MM.1S (cell line): Measurements from ENCODE around the gene NIT2.
A peak's percentile ranks its signal among the peaks of the same experiment; 100 is the strongest.
"Not testable (repeated sequence)": the region's sequence is repeated elsewhere in the genome, so short reads cannot be mapped to it uniquely, and the experiment has no call there.

ENCODE experiments used
- DNase-seq: peaks from one replicate; pipeline ENCODE4 v3.0.0-alpha.2; 2015
- H2AFZ ChIP-seq: fragments of 300-600 bp; sonication (generic); 2 replicates; pipeline ENCODE4 v1.6.0; 2016; ENCODE audit warnings: antibody characterized with exemption, low read length
- H3F3A ChIP-seq: fragments of 300-600 bp; sonication (generic); 2 replicates; pipeline ENCODE4 v1.6.1; 2016; ENCODE audit warnings: mild to moderate bottlenecking, antibody characterized with exemption, low read length, moderate library complexity, mixed read lengths; ENCODE audit not compliant: insufficient read depth
- H3K27ac ChIP-seq: fragments of 300-600 bp; sonication (generic); 2 replicates; pipeline ENCODE4 v1.5.1; 2016; ENCODE audit warnings: mild to moderate bottlenecking, low read length
- H3K27me3 ChIP-seq: fragments of 300-600 bp; sonication (generic); replicated peaks from 2 replicates; pipeline ENCODE4 v1.6.0; 2016; ENCODE audit warnings: low read length; ENCODE audit not compliant: insufficient read depth
- H3K36me3 ChIP-seq: fragments of 300-600 bp; sonication (generic); replicated peaks from 2 replicates; pipeline ENCODE4 v1.6.1; 2016; ENCODE audit warnings: mild to moderate bottlenecking, low read length, mixed read lengths; ENCODE audit not compliant: insufficient read depth
- H3K4me1 ChIP-seq: fragments of 300-600 bp; sonication (generic); 2 replicates; pipeline ENCODE4 v1.6.1; 2016; ENCODE audit warnings: low read length, mixed read lengths
- H3K4me2 ChIP-seq: fragments of 300-600 bp; sonication (generic); 2 replicates; pipeline ENCODE4 v1.6.0; 2016; ENCODE audit warnings: low read depth, low read length
- H3K4me3 ChIP-seq: fragments of 300-600 bp; sonication (generic); 2 replicates; pipeline ENCODE4 v1.5.1; 2016; ENCODE audit warnings: low read length, mixed read lengths
- H3K79me2 ChIP-seq: fragments of 300-600 bp; sonication (generic); 2 replicates; pipeline ENCODE4 v1.6.1; 2016; ENCODE audit warnings: mixed run types, low read length, mixed read lengths
- H3K9ac ChIP-seq: fragments of 300-600 bp; sonication (generic); 2 replicates; pipeline ENCODE4 v1.6.1; 2016; ENCODE audit warnings: low read length, mixed read lengths
- H3K9me2 ChIP-seq: fragments of 300-600 bp; sonication (generic); replicated peaks from 2 replicates; pipeline ENCODE4 v1.6.1; 2016; ENCODE audit warnings: mild to moderate bottlenecking, low read length, mixed read lengths; ENCODE audit not compliant: insufficient read depth
- H3K9me3 ChIP-seq: fragments of 300-600 bp; sonication (generic); replicated peaks from 2 replicates; pipeline ENCODE4 v1.6.1; 2016; ENCODE audit warnings: mild to moderate bottlenecking, low read length, mixed read lengths; ENCODE audit not compliant: insufficient read depth
- H4K20me1 ChIP-seq: fragments of 300-600 bp; sonication (generic); 2 replicates; pipeline ENCODE4 v1.6.1; 2016; ENCODE audit warnings: mild to moderate bottlenecking, low read length, moderate library complexity, mixed read lengths; ENCODE audit not compliant: insufficient read depth
- CTCF ChIP-seq: fragments of 300-600 bp; sonication (generic); IDR thresholded peaks from 2 replicates; pipeline ENCODE4 v1.5.1; 2016; ENCODE audit warnings: antibody characterized with exemption, low read length, mixed read lengths
- EZH2 ChIP-seq: fragments of 300-600 bp; sonication (generic); optimal IDR thresholded peaks from 2 replicates; pipeline ENCODE3; 2017; ENCODE audit warnings: low read depth, mild to moderate bottlenecking, antibody characterized with exemption, low read length, mixed read lengths
- EZH2phosphoT487 ChIP-seq: fragments of 300-600 bp; sonication (generic); IDR thresholded peaks from 2 replicates; pipeline ENCODE4 v1.6.1; 2018; ENCODE audit warnings: antibody characterized with exemption, low read length

NIT2 gene

GRCh38 chr3:100331660-100332059 lies 2.9 kb upstream of the NIT2 start:
- no peaks in the 10 kb centered on the region for H3K9me2 ChIP-seq
- no peaks in the 10 kb centered on the region for H3K9me3 ChIP-seq
- no peak overlapping the region for H3K4me3 ChIP-seq
- no peaks in the 10 kb centered on the region for H4K20me1 ChIP-seq
- no peaks in the 10 kb centered on the region for H3F3A ChIP-seq
- no peak for DNase-seq
- 0 out of 2 replicates have a peak, but pooled peaks cover 4% of the 10 kb centered on the region for H3K4me1 ChIP-seq
- no peak overlapping the region for H3K9ac ChIP-seq
- H2AFZ ChIP-seq = no peak overlapping the region
- H3K4me2 ChIP-seq = no peak overlapping the region
- 0 out of 2 replicates have a peak, but pooled peaks cover 3% of the 10 kb centered on the region for H3K79me2 ChIP-seq
- H3K27me3 ChIP-seq = no peaks in the 10 kb centered on the region
- TF ChIP-seq CTCF (no peak), EZH2phosphoT487 (no peak)
- H3K36me3 ChIP-seq = no peaks in the 10 kb centered on the region
- no peak overlapping the region for H3K27ac ChIP-seq

- Histone ChIP-seq H3K27me3 (no peaks in the 10 kb centered on the region), H3K4me1 (0 out of 2 replicates have a peak, but pooled peaks cover 4% of the 10 kb centered on the region), H3K4me2 (no peak overlapping the region), H3F3A (no peaks in the 10 kb centered on the region), H3K4me3 (no peak overlapping the region), H3K9me3 (no peaks in the 10 kb centered on the region), H3K27ac (no peak overlapping the region), H2AFZ (no peak overlapping the region), H3K79me2 (0 out of 2 replicates have a peak, but pooled peaks cover 3% of the 10 kb centered on the region), H3K36me3 (no peaks in the 10 kb centered on the region), H3K9me2 (no peaks in the 10 kb centered on the region), H3K9ac (no peak overlapping the region), H4K20me1 (no peaks in the 10 kb centered on the region)
- TF ChIP-seq EZH2phosphoT487 = no peak
- no peak for TF ChIP-seq EZH2
- DNase-seq = no peak
These were observed 1.5 kb upstream of the NIT2 start for GRCh38 chr3:100333051-100333450.

GRCh38 chr3:100333970-100334487 lies 528 bp upstream of the NIT2 start:
- no peaks in the 10 kb centered on the region for H4K20me1 ChIP-seq
- no peak overlapping the region for H3K27ac ChIP-seq
- H3K36me3 ChIP-seq = no peaks in the 10 kb centered on the region
- H2AFZ ChIP-seq = peak overlapping the region; percentile 72
- H3K9me2 ChIP-seq = no peaks in the 10 kb centered on the region
- H3K9ac ChIP-seq = peak overlapping the region; percentile 17; the same call in 1 of the 2 replicates
- peak overlapping the region; percentile 75 for H3K4me2 ChIP-seq
- H3K9me3 ChIP-seq = no peaks in the 10 kb centered on the region
- H3K4me1 ChIP-seq = 0 out of 2 replicates have a peak, but pooled peaks cover 4% of the 10 kb centered on the region
- no peaks in the 10 kb centered on the region for H3F3A ChIP-seq
- DNase-seq = no peak
- TF ChIP-seq CTCF (no peak), EZH2 (no peak), EZH2phosphoT487 (no peak)
- H3K4me3 ChIP-seq = peak overlapping the region; percentile 51
- no peaks in the 10 kb centered on the region for H3K27me3 ChIP-seq
- 0 out of 2 replicates have a peak, but pooled peaks cover 3% of the 10 kb centered on the region for H3K79me2 ChIP-seq

GRCh38 chr3:100335434-100335833 lies 877 bp downstream of the NIT2 start:
- no peak for TF ChIP-seq EZH2
- TF ChIP-seq CTCF = no peak
- no peak for TF ChIP-seq EZH2phosphoT487
- Histone ChIP-seq H3K36me3 (no peaks in the 10 kb centered on the region), H3K9ac (peak overlapping the region; percentile 82; the same call in 1 of the 2 replicates), H3K4me3 (peak overlapping the region; percentile 93), H2AFZ (peak overlapping the region; percentile 96), H3K27me3 (no peaks in the 10 kb centered on the region), H3K79me2 (0 out of 2 replicates have a peak, but pooled peaks cover 3% of the 10 kb centered on the region), H3F3A (no peaks in the 10 kb centered on the region), H3K4me1 (0 out of 2 replicates have a peak, but pooled peaks cover 4% of the 10 kb centered on the region), H3K9me3 (no peaks in the 10 kb centered on the region), H3K27ac (no peak overlapping the region), H3K9me2 (no peaks in the 10 kb centered on the region), H3K4me2 (peak overlapping the region; percentile 66), H4K20me1 (no peaks in the 10 kb centered on the region)
- peak; percentile 13 for DNase-seq

GRCh38 chr3:100336229-100336628 lies 1.7 kb downstream of the NIT2 start:
- not testable (repeated sequence) for H3F3A ChIP-seq, H3K9ac ChIP-seq, H3K4me2 ChIP-seq, H3K9me2 ChIP-seq, H3K36me3 ChIP-seq, H2AFZ ChIP-seq, H3K27me3 ChIP-seq, H3K4me1 ChIP-seq, H3K9me3 ChIP-seq, H4K20me1 ChIP-seq, H3K79me2 ChIP-seq, H3K27ac ChIP-seq, DNase-seq, H3K4me3 ChIP-seq
